Measurements from ENCODE around the gene PAPOLG.

PAPOLG gene

DNA sequence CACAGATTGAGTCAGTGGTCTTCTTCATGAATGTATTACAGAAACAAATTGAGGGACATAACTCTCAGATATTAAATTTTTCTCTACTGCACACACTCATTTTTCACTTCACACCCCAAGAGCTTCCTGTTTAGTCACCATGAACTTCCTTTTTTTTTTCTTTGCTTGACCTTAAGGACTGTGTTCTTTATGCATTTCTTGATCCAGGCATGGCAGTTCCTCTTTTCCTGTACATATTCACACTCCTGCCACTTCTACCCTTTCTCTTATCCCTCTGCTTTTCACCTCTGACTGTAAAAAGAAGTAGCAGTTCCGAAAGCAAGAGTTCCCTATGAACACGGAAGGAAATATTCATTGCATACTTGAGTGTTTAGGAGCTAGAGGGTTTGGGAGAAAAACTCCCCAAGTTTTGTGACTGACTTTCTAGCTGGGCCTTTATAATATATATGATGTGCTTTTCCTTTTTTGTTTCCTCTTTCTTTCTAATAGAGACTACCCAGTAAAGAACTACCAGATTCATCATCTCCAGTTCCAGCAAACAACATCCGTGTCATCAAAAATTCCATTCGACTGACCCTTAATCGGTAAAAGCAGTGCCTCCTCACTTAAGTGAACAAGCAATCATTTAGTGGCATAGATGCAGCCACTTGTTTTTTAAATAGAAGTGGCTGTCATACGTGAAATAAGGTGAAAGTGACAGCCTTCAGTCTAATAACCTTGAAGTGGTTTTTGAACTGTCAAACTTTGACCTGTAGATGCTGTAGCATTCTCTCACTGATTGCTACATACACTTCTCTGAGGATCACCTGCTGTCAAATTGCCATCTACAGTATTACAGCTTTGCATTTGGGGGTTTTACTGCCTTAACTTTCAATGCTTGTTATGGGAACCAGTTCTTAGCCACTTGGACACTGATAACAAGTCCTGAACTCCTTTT is 40.8 kb downstream of the PAPOLG start:
- Histone ChIP-seq H3K9ac (ENCODE audit: low read length) (no peak overlapping the region), H3K4me3 (ENCODE audit: low read length) (no peak overlapping the region), H3K79me2 (ENCODE audit: control insufficient read depth, insufficient read depth, low read length) (no peaks in the 10 kb centered on the region), H3K4me2 (ENCODE audit: low read length) (no peak overlapping the region), H2AK5ac (ENCODE audit: low read length) (no peak overlapping the region), H3K4ac (ENCODE audit: low read depth, low read length) (no peak overlapping the region), H3K36me3 (ENCODE audit: control insufficient read depth, insufficient read depth, low read length) (peaks cover 3% of the 10 kb centered on the region), H3K27me3 (ENCODE audit: insufficient read depth, low read length, poor library complexity) (no peaks in the 10 kb centered on the region), H2BK5ac (ENCODE audit: low read length) (no peak overlapping the region), H3K56ac (ENCODE audit: low read length) (no peak overlapping the region), H4K5ac (ENCODE audit: low read length) (no peak overlapping the region), H3K18ac (ENCODE audit: low read length) (no peak overlapping the region), H3K4me1 (ENCODE audit: control insufficient read depth, low read depth, low read length) (no peaks in the 10 kb centered on the region), H4K8ac (ENCODE audit: low read depth, low read length) (no peak overlapping the region), H3K23ac (ENCODE audit: low read length) (no peak overlapping the region), H3K27ac (ENCODE audit: low read depth, low read length) (no peak overlapping the region), H3K79me1 (ENCODE audit: low read length) (no peaks in the 10 kb centered on the region), H2BK120ac (ENCODE audit: low read depth, low read length) (no peak overlapping the region), H2BK15ac (replicated peaks; ENCODE audit: low read depth) (no peak overlapping the region)
- WGBS (ENCODE audit: extremely low coverage, insufficient coverage, low lambda C conversion rate): no CpG with 5 or more reads among the region's 6 CpGs
- no peak for DNase-seq

DNA sequence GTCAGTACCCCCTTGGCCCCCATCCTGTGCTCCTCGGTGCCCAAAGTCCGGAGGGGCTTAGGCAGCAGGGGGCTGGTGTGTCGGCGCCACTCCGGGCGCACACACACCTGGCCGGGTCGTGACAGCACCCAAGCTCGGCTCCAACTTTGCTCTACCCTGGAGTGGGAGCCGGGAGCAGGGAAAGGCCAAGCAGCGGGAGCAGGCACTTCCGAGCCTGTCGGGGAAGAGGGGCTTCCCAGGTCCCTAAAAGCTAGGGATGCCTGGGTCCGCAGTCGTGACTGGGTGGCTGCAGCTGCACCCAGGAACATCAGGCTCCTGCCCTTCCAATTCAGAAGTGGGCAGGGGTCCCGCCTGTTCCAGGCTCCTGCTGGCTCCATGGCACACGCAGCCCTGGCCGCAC is 48.4 kb downstream of the PAPOLG start:
- no peak overlapping the region for H2BK15ac ChIP-seq (replicated peaks; ENCODE audit: low read depth)
- no peaks in the 10 kb centered on the region for H3K4me1 ChIP-seq (ENCODE audit: control insufficient read depth, low read depth, low read length)
- no peak overlapping the region for H3K18ac ChIP-seq (ENCODE audit: low read length)
- H3K4me2 ChIP-seq (ENCODE audit: low read length): no peak overlapping the region
- H3K27me3 ChIP-seq (ENCODE audit: insufficient read depth, low read length, poor library complexity): no peaks in the 10 kb centered on the region
- H3K36me3 ChIP-seq (ENCODE audit: control insufficient read depth, insufficient read depth, low read length): no peaks in the 10 kb centered on the region
- H2BK5ac ChIP-seq (ENCODE audit: low read length): no peak overlapping the region
- DNase-seq: no peak
- no peak overlapping the region for H2BK120ac ChIP-seq (ENCODE audit: low read depth, low read length)
- no peak overlapping the region for H4K8ac ChIP-seq (ENCODE audit: low read depth, low read length)
- no peak overlapping the region for H3K56ac ChIP-seq (ENCODE audit: low read length)
- H3K4ac ChIP-seq (ENCODE audit: low read depth, low read length): no peak overlapping the region
- no peak overlapping the region for H2AK5ac ChIP-seq (ENCODE audit: low read length)
- H3K79me2 ChIP-seq (ENCODE audit: control insufficient read depth, insufficient read depth, low read length): no peaks in the 10 kb centered on the region
- no peaks in the 10 kb centered on the region for H3K79me1 ChIP-seq (ENCODE audit: low read length)
- H3K23ac ChIP-seq (ENCODE audit: low read length): no peak overlapping the region
- H4K5ac ChIP-seq (ENCODE audit: low read length): no peak overlapping the region
- H3K9ac ChIP-seq (ENCODE audit: low read length): no peak overlapping the region
- no CpG with 5 or more reads among the region's 18 CpGs for WGBS (ENCODE audit: extremely low coverage, insufficient coverage, low lambda C conversion rate)
- no peak overlapping the region for H3K27ac ChIP-seq (ENCODE audit: low read depth, low read length)
- H3K4me3 ChIP-seq (ENCODE audit: low read length): no peak overlapping the region

DNA sequence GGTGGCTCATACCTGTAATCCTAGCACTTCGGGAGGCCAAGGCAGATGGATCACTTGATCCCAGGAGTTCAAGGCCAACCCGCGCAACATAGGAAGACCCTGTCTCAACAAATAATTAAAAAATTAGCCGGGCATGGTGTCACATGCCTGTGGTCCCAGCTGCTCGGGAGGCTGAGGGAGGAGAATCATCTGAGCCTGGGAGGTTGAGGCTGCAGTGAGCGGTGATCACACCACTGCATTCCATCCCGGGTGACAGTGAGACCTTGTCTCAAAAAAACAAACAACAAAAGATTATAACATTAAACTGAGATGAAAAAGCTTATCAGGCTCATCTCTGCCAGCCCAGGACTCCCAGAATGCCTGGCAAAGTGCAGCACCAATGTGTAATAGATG is 50.5 kb downstream of the PAPOLG start:
- H3K27ac ChIP-seq (ENCODE audit: low read depth, low read length): no peak overlapping the region
- no peak overlapping the region for H2AK5ac ChIP-seq (ENCODE audit: low read length)
- no peak overlapping the region for H3K56ac ChIP-seq (ENCODE audit: low read length)
- no peak overlapping the region for H2BK5ac ChIP-seq (ENCODE audit: low read length)
- no peak overlapping the region for H3K9ac ChIP-seq (ENCODE audit: low read length)
- no peak overlapping the region for H3K4me2 ChIP-seq (ENCODE audit: low read length)
- no peak overlapping the region for H4K8ac ChIP-seq (ENCODE audit: low read depth, low read length)
- H3K79me2 ChIP-seq (ENCODE audit: control insufficient read depth, insufficient read depth, low read length): no peaks in the 10 kb centered on the region
- no peaks in the 10 kb centered on the region for H3K36me3 ChIP-seq (ENCODE audit: control insufficient read depth, insufficient read depth, low read length)
- H3K4me1 ChIP-seq (ENCODE audit: control insufficient read depth, low read depth, low read length): no peaks in the 10 kb centered on the region
- H3K27me3 ChIP-seq (ENCODE audit: insufficient read depth, low read length, poor library complexity): no peaks in the 10 kb centered on the region
- no peak overlapping the region for H3K23ac ChIP-seq (ENCODE audit: low read length)
- no peak overlapping the region for H2BK15ac ChIP-seq (replicated peaks; ENCODE audit: low read depth)
- H2BK120ac ChIP-seq (ENCODE audit: low read depth, low read length): no peak overlapping the region
- H3K4me3 ChIP-seq (ENCODE audit: low read length): no peak overlapping the region
- no peak overlapping the region for H4K5ac ChIP-seq (ENCODE audit: low read length)
- no CpG with 5 or more reads among the region's 7 CpGs for WGBS (ENCODE audit: extremely low coverage, insufficient coverage, low lambda C conversion rate)
- H3K4ac ChIP-seq (ENCODE audit: low read depth, low read length): no peak overlapping the region
- DNase-seq: no peak
- no peak overlapping the region for H3K18ac ChIP-seq (ENCODE audit: low read length)
- no peaks in the 10 kb centered on the region for H3K79me1 ChIP-seq (ENCODE audit: low read length)

DNA sequence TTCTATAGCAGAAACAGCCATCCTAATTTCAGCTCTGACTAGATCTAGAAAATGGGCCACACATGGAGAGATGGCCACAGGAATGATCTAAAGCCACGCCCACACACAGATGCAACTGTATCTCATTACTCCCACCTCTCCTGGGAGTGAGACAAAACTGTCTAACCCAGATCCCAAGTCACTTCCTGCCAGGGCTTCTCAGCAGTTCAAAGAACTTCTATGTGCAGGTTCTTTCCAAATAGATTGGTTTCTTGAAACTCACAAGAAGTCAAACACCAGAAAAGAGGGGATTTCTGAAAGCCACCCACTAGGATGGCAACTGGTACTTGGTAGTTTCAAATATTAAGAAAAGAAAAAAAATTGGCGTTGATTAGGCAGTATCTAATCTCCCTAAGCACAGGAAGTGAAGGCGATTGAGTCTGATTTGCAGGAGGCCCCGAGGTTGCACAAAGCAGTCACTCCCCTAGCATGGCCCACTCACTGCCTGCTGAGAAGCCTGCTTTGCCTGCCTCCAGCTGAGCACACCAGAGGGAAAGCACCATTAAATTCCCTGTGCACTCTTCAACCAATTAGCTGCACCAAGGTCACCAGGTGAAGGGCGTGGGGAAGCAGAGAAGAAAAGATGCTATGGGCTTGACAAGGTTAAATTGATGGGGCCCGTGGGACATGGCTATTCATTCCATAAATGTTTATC is 51.1 kb downstream of the PAPOLG start:
- H3K4me1 ChIP-seq (ENCODE audit: control insufficient read depth, low read depth, low read length): no peaks in the 10 kb centered on the region
- H3K23ac ChIP-seq (ENCODE audit: low read length): no peak overlapping the region
- H3K9ac ChIP-seq (ENCODE audit: low read length): no peak overlapping the region
- H3K36me3 ChIP-seq (ENCODE audit: control insufficient read depth, insufficient read depth, low read length): no peaks in the 10 kb centered on the region
- peak; percentile 79 for DNase-seq
- no peak overlapping the region for H3K4ac ChIP-seq (ENCODE audit: low read depth, low read length)
- H2AK5ac ChIP-seq (ENCODE audit: low read length): no peak overlapping the region
- H3K27ac ChIP-seq (ENCODE audit: low read depth, low read length): no peak overlapping the region
- H4K8ac ChIP-seq (ENCODE audit: low read depth, low read length): no peak overlapping the region
- no peak overlapping the region for H3K56ac ChIP-seq (ENCODE audit: low read length)
- no peak overlapping the region for H2BK5ac ChIP-seq (ENCODE audit: low read length)
- H4K5ac ChIP-seq (ENCODE audit: low read length): no peak overlapping the region
- no peaks in the 10 kb centered on the region for H3K79me1 ChIP-seq (ENCODE audit: low read length)
- no peak overlapping the region for H3K18ac ChIP-seq (ENCODE audit: low read length)
- H3K27me3 ChIP-seq (ENCODE audit: insufficient read depth, low read length, poor library complexity): no peaks in the 10 kb centered on the region
- no peak overlapping the region for H2BK15ac ChIP-seq (replicated peaks; ENCODE audit: low read depth)
- H3K4me2 ChIP-seq (ENCODE audit: low read length): no peak overlapping the region
- no peak overlapping the region for H3K4me3 ChIP-seq (ENCODE audit: low read length)
- no CpG with 5 or more reads among the region's 6 CpGs for WGBS (ENCODE audit: extremely low coverage, insufficient coverage, low lambda C conversion rate)
- H2BK120ac ChIP-seq (ENCODE audit: low read depth, low read length): no peak overlapping the region
- H3K79me2 ChIP-seq (ENCODE audit: control insufficient read depth, insufficient read depth, low read length): no peaks in the 10 kb centered on the region

DNA sequence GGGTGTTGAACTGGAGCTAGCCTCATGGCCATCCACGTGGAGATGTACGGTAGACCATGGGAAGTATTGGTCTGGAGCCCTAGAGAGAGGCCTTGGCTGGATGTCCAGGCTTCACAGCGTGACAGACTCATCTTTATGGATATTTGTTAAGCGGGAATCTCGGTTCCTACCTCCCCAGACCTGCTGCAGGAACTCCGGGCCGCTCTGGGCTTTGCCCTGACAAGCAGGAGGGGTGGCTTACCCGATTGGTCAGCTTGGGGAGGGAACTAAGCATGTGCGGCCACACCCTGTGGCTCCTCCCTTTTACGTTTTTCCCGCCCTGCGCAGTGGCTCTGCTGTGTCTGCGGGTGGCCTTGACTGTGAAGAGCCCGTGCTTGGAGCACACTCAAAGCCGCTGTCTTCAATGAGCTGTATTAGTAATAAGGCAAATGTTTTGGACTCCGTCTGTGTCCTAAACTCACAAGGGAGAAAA is 52.3 kb downstream of the PAPOLG start:
- H3K4me3 ChIP-seq (ENCODE audit: low read length): no peak overlapping the region
- H4K5ac ChIP-seq (ENCODE audit: low read length): no peak overlapping the region
- no peak overlapping the region for H3K4ac ChIP-seq (ENCODE audit: low read depth, low read length)
- no peak overlapping the region for H2BK120ac ChIP-seq (ENCODE audit: low read depth, low read length)
- H3K18ac ChIP-seq (ENCODE audit: low read length): no peak overlapping the region
- H2BK5ac ChIP-seq (ENCODE audit: low read length): no peak overlapping the region
- WGBS (ENCODE audit: extremely low coverage, insufficient coverage, low lambda C conversion rate): no CpG with 5 or more reads among the region's 16 CpGs
- H3K4me2 ChIP-seq (ENCODE audit: low read length): no peak overlapping the region
- H2BK15ac ChIP-seq (replicated peaks; ENCODE audit: low read depth): no peak overlapping the region
- H3K27ac ChIP-seq (ENCODE audit: low read depth, low read length): no peak overlapping the region
- no peak overlapping the region for H3K23ac ChIP-seq (ENCODE audit: low read length)
- H3K4me1 ChIP-seq (ENCODE audit: control insufficient read depth, low read depth, low read length): no peaks in the 10 kb centered on the region
- DNase-seq: peak; percentile 28
- no peaks in the 10 kb centered on the region for H3K27me3 ChIP-seq (ENCODE audit: insufficient read depth, low read length, poor library complexity)
- no peak overlapping the region for H2AK5ac ChIP-seq (ENCODE audit: low read length)
- H3K36me3 ChIP-seq (ENCODE audit: control insufficient read depth, insufficient read depth, low read length): no peaks in the 10 kb centered on the region
- H3K79me2 ChIP-seq (ENCODE audit: control insufficient read depth, insufficient read depth, low read length): no peaks in the 10 kb centered on the region
- no peaks in the 10 kb centered on the region for H3K79me1 ChIP-seq (ENCODE audit: low read length)
- no peak overlapping the region for H3K9ac ChIP-seq (ENCODE audit: low read length)
- no peak overlapping the region for H4K8ac ChIP-seq (ENCODE audit: low read depth, low read length)
- no peak overlapping the region for H3K56ac ChIP-seq (ENCODE audit: low read length)

All from mesendoderm (in vitro differentiated cells).